CD4-positive, CD25-positive, alpha-beta regulatory T cell (primary cell): Measurements from ENCODE around the gene OOSP1. TPM values are rescaled to one million over a fixed set of nuclear protein-coding genes. Genes with fewer than 3 reads are reported as not detected.

Experiments used
- ATAC-seq, 2 donors: fragments of 150-1000 bp; cut with Tn5 transposase; one replicate each; pipeline ENCODE4 v1.10.0; 2021; ENCODE audit warnings: low read depth in 2 of 2, moderate number of reproducible peaks in 2 of 2, moderate library complexity in 1 of 2
- DNase-seq, 3 donors: peaks; one replicate each; pipeline versions ENCODE4 v3.0.0 to v3.0.0-alpha.2; 2012 to 2022; ENCODE audit warnings: mixed read lengths in 1 of 3
- H3K27ac ChIP-seq: one replicate; pipeline ENCODE4 v1.7.0; 2013; ENCODE audit warnings: mild to moderate bottlenecking, low read length; ENCODE audit not compliant: insufficient read depth, poor library complexity, severe bottlenecking
- H3K27me3 ChIP-seq: one replicate; pipeline ENCODE4 v1.7.0; 2013; ENCODE audit warnings: low read length; ENCODE audit not compliant: control insufficient read depth, insufficient read depth
- H3K36me3 ChIP-seq: one replicate; pipeline ENCODE4 v1.7.0; 2013; ENCODE audit warnings: mild to moderate bottlenecking, low read length, moderate library complexity; ENCODE audit not compliant: control insufficient read depth, insufficient read depth
- H3K4me1 ChIP-seq: 2 replicates; pipeline ENCODE4 v1.7.0; 2013; ENCODE audit warnings: mild to moderate bottlenecking, low read length; ENCODE audit not compliant: insufficient read depth, control insufficient read depth, poor library complexity, severe bottlenecking
- H3K4me3 ChIP-seq: one replicate; pipeline ENCODE4 v1.7.0; 2013; ENCODE audit warnings: low read depth, mild to moderate bottlenecking, low read length, moderate library complexity
- H3K9me3 ChIP-seq, 2 experiments: 1 replicate in 1 of 2; 2 replicates in 1 of 2; pipeline ENCODE4 v1.7.0; 2013; ENCODE audit warnings: low read length in 2 of 2, mild to moderate bottlenecking in 1 of 2, moderate library complexity in 1 of 2; ENCODE audit not compliant: control insufficient read depth in 2 of 2
- H3K27ac Mint-ChIP-seq, 3 donors: one replicate each; pipeline ENCODE4 v1.8.0; 2020 to 2022; ENCODE audit warnings: mild to moderate bottlenecking in 3 of 3, mixed read lengths in 3 of 3, moderate library complexity in 2 of 3
- H3K27me3 Mint-ChIP-seq: one replicate; pipeline ENCODE4 v1.8.0; 2022; ENCODE audit warnings: mild to moderate bottlenecking, mixed read lengths
- H3K36me3 Mint-ChIP-seq: one replicate; pipeline ENCODE4 v1.8.0; 2020; ENCODE audit warnings: mixed read lengths
- H3K4me1 Mint-ChIP-seq, 4 donors: one replicate each; pipeline ENCODE4 v1.8.0; 2020 to 2022; ENCODE audit warnings: mixed read lengths in 4 of 4, mild to moderate bottlenecking in 1 of 4
- H3K4me3 Mint-ChIP-seq, 4 donors: one replicate each; pipeline ENCODE4 v1.8.0; 2020 to 2022; ENCODE audit warnings: mild to moderate bottlenecking in 4 of 4, mixed read lengths in 4 of 4, moderate library complexity in 3 of 4
- H3K9me3 Mint-ChIP-seq, 7 donors: one replicate each; pipeline ENCODE4 v1.8.0; 2020 to 2022; ENCODE audit warnings: mixed read lengths in 7 of 7, mild to moderate bottlenecking in 3 of 7, moderate library complexity in 2 of 7
- polyA plus RNA-seq, 4 donors: library from polyadenylated mRNA; unstranded; fragments of 300-500 nt; fragmentation: Illumina TruSeq; gene quantifications; one replicate each; pipeline ENCODE4 v1.2.3, GENCODE V29; 2021
- total RNA-seq: library from RNA; stranded (reverse); gene quantifications from one replicate; pipeline ENCODE4 v1.2.3, GENCODE V29; 2022

OOSP1 gene
- total and polyA plus RNA-seq, 5 donors from 2014 or later, result not detected

GRCh38 chr11:59943997-59944714, 5.9 kb downstream of the OOSP1 start:
- Histone ChIP-seq H3K4me1 (no peaks in the 10 kb centered on the region), H3K4me3 (no peak overlapping the region), H3K36me3 (no peaks in the 10 kb centered on the region), H3K27ac (no peak overlapping the region), H3K9me3 (no peaks in the 10 kb centered on the region), H3K27me3 (peaks cover 3% of the 10 kb centered on the region)
- H3K4me1 Mint-ChIP-seq, result no peaks in the 10 kb centered on the region
- H3K9me3 Mint-ChIP-seq, result peaks cover 0 to 6% (median 0%) of the 10 kb centered on the region in 7 donors
- ATAC-seq (no peak), DNase-seq (no peak)
- H3K27ac Mint-ChIP-seq, result no peak overlapping the region
- no peak overlapping the region for H3K4me3 Mint-ChIP-seq
- peaks cover 6% of the 10 kb centered on the region for H3K27me3 Mint-ChIP-seq
- no peaks in the 10 kb centered on the region for H3K36me3 Mint-ChIP-seq

GRCh38 chr11:59944720-59945119, 6.5 kb downstream of the OOSP1 start:
- ATAC-seq, result no peak
- no peak overlapping the region for H3K27ac Mint-ChIP-seq
- Histone ChIP-seq H3K27me3 (peaks cover 3% of the 10 kb centered on the region), H3K27ac (no peak overlapping the region), H3K36me3 (no peaks in the 10 kb centered on the region), H3K4me3 (no peak overlapping the region), H3K9me3 (no peaks in the 10 kb centered on the region), H3K4me1 (no peaks in the 10 kb centered on the region)
- no peaks in the 10 kb centered on the region for H3K4me1 Mint-ChIP-seq
- peaks cover 0 to 6% (median 0%) of the 10 kb centered on the region in 7 donors for H3K9me3 Mint-ChIP-seq
- no peak overlapping the region for H3K4me3 Mint-ChIP-seq
- peaks cover 9% of the 10 kb centered on the region for H3K27me3 Mint-ChIP-seq
- DNase-seq, result no peak
- H3K36me3 Mint-ChIP-seq, result no peaks in the 10 kb centered on the region

GRCh38 chr11:59953463-59954218, 15.4 kb downstream of the OOSP1 start:
- ATAC-seq (no peak), DNase-seq (no peak)
- no peak overlapping the region for H3K4me3 ChIP-seq
- H3K27me3 ChIP-seq, result no peaks in the 10 kb centered on the region
- Mint-ChIP-seq H3K27me3 (peaks cover 4% of the 10 kb centered on the region), H3K9me3 (peaks cover 0 to 4% (median 1%) of the 10 kb centered on the region in 7 donors), H3K27ac (no peak overlapping the region), H3K4me1 (no peaks in the 10 kb centered on the region), H3K4me3 (no peak overlapping the region), H3K36me3 (no peaks in the 10 kb centered on the region)
- H3K9me3 ChIP-seq, result no peaks in the 10 kb centered on the region
- no peak overlapping the region for H3K27ac ChIP-seq
- no peaks in the 10 kb centered on the region for H3K36me3 ChIP-seq
- H3K4me1 ChIP-seq, result no peaks in the 10 kb centered on the region

GRCh38 chr11:59954219-59954847, 16.1 kb downstream of the OOSP1 start:
- H3K27ac Mint-ChIP-seq, result no peak overlapping the region
- no peaks in the 10 kb centered on the region for H3K4me1 ChIP-seq
- no peak overlapping the region for H3K4me3 ChIP-seq
- ATAC-seq, result no peak
- peaks cover 4% of the 10 kb centered on the region for H3K27me3 Mint-ChIP-seq
- H3K4me1 Mint-ChIP-seq, result no peaks in the 10 kb centered on the region
- H3K36me3 Mint-ChIP-seq, result no peaks in the 10 kb centered on the region
- H3K27ac ChIP-seq, result no peak overlapping the region
- H3K9me3 ChIP-seq, result no peaks in the 10 kb centered on the region
- peaks cover 0 to 3% (median 0%) of the 10 kb centered on the region in 7 donors for H3K9me3 Mint-ChIP-seq
- DNase-seq, result no peak
- no peak overlapping the region for H3K4me3 Mint-ChIP-seq
- no peaks in the 10 kb centered on the region for H3K27me3 ChIP-seq
- H3K36me3 ChIP-seq, result no peaks in the 10 kb centered on the region

GRCh38 chr11:59957094-59957493, 18.9 kb downstream of the OOSP1 start:
- DNase-seq (no peak), ATAC-seq (no peak)
- peaks cover 0 to 3% (median 0%) of the 10 kb centered on the region in 7 donors for H3K9me3 Mint-ChIP-seq
- H3K27ac Mint-ChIP-seq, result no peak overlapping the region
- no peaks in the 10 kb centered on the region for H3K4me1 Mint-ChIP-seq
- H3K4me3 Mint-ChIP-seq, result no peak overlapping the region
- no peak overlapping the region for H3K4me3 ChIP-seq
- H3K36me3 ChIP-seq, result no peaks in the 10 kb centered on the region
- H3K36me3 Mint-ChIP-seq, result no peaks in the 10 kb centered on the region
- H3K27me3 ChIP-seq, result no peaks in the 10 kb centered on the region
- H3K27me3 Mint-ChIP-seq, result no peaks in the 10 kb centered on the region
- H3K4me1 ChIP-seq, result no peaks in the 10 kb centered on the region
- no peaks in the 10 kb centered on the region for H3K9me3 ChIP-seq
- no peak overlapping the region for H3K27ac ChIP-seq

DNA sequence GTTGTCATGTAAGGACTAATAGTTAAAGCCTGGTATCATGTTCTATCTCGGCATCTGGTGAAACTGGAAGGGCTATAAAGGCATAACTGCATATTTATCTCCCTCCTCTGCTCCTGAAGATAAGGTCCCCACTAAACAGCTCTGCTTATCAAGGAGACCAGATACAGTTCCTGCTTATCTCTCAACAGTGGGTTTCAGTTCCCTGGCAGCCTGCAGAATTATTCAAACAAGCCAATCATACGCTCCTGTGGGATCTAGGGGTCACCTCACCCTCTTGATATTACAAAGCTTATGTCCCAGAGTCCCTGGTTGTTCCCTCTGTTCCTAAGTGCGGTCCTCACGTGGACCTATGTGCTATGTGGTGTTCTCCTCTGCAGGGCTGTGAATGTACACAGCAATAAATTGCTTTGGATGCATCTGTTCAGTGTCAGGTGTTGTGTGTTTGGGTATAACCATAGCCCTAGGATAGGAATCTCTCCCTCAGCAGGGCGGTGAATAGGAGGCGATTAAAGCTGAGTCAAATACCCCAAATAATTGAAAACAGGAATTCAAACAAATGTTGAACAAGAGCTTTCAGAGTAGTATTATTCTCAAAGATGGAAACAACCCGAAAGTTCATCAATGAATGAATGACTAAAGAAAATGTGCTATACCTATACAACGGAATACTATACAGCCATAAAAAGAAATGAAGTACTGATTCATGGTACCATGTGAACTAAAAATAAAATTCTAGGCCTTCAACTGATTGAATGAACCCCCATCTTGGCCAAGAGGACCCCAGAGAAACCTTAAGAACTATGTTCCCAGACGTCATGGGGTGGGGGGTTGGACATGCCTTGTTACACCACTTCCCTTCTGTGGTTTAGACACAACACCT, 22.5 kb downstream of the OOSP1 start:
- no peak overlapping the region for H3K27ac Mint-ChIP-seq
- no peaks in the 10 kb centered on the region for H3K36me3 Mint-ChIP-seq
- peaks cover 0 to 4% (median 0%) of the 10 kb centered on the region in 7 donors for H3K9me3 Mint-ChIP-seq
- no peaks in the 10 kb centered on the region for H3K27me3 ChIP-seq
- no peaks in the 10 kb centered on the region for H3K9me3 ChIP-seq
- H3K4me1 ChIP-seq, result no peaks in the 10 kb centered on the region
- ATAC-seq (no peak), DNase-seq (no peak)
- H3K4me3 ChIP-seq, result no peak overlapping the region
- no peak overlapping the region for H3K27ac ChIP-seq
- H3K36me3 ChIP-seq, result no peaks in the 10 kb centered on the region
- H3K27me3 Mint-ChIP-seq, result no peaks in the 10 kb centered on the region
- H3K4me3 Mint-ChIP-seq, result no peak overlapping the region
- no peaks in the 10 kb centered on the region for H3K4me1 Mint-ChIP-seq

- no peak overlapping the region for H3K27ac ChIP-seq
- Mint-ChIP-seq H3K27me3 (no peaks in the 10 kb centered on the region), H3K9me3 (peaks cover 0 to 3% (median 0%) of the 10 kb centered on the region in 7 donors), H3K4me1 (no peaks in the 10 kb centered on the region), H3K4me3 (no peak overlapping the region), H3K27ac (no peak overlapping the region), H3K36me3 (no peaks in the 10 kb centered on the region)
- H3K4me1 ChIP-seq, result no peaks in the 10 kb centered on the region
- H3K36me3 ChIP-seq, result no peaks in the 10 kb centered on the region
- DNase-seq, result no peak
- H3K27me3 ChIP-seq, result no peaks in the 10 kb centered on the region
- ATAC-seq, result no peak
- no peak overlapping the region for H3K4me3 ChIP-seq
- no peaks in the 10 kb centered on the region for H3K9me3 ChIP-seq
Observed at GRCh38 chr11:59962107-59962482, 23.9 kb downstream of the OOSP1 start.
